ENCODE results near the gene COX20. TPM values are rescaled to one million over a fixed set of nuclear protein-coding genes. Genes with fewer than 3 reads are reported as not detected.

The COX20 gene
- total RNA-seq, 1 experiment from 2014 or later = 33.1 TPM

DNA sequence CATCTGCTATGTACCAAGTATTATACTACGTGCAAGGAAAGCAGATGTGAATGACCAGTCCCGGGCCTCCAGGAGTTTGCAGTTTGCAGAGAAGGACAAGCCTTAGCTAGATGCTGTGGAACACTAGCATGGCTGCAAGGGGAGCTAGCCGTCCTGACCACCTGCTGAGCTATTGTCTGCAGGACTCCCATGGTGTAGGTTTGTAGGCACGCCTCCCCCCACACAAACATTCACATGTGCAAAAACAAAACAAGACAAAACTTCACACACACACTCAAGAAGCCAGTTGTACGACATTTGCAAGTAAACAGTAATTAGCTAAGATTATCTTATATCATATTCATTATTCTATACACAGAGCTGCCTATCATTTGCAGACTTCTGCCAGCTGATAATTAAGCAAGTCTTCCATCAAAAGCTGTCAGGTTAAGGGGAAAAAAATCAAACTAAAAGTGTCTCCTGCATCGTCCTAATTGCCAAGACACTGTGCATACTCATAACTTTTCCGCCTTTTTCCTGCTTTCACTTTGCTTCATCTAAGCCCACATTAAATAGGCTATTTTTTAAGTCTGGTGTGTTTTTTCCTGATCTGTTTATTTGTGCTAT lies 39.6 kb downstream of the COX20 start:
- CTCF ChIA-PET = interaction anchor here (0.5 to 2.3 kb wide), 4 partner anchors 104 to 272 kb away, joined by 4 to 13 read pairs (median 4); no protein-coding TSS in a partner anchor
- Mint-ChIP-seq H3K9me3 (no peaks in the 10 kb centered on the region), H3K36me3 (no peaks in the 10 kb centered on the region), H3K27me3 (ENCODE audit: low read depth) (no peaks in the 10 kb centered on the region), H3K4me1 (peaks cover 17% of the 10 kb centered on the region), H3K4me3 (no peak overlapping the region), H3K27ac (no peak overlapping the region)
- peak; percentile 75 for ATAC-seq
- POLR2A ChIA-PET = interaction anchor here (0.6 to 1.3 kb wide), 3 partner anchors 12 to 94 kb away, joined by 3 read pairs; a partner anchor contains a TSS
- TF ChIP-seq FOXP1 (CRISPR knock-in tag; IDR thresholded peaks at IDR 0.05; ENCODE audit: borderline replicate concordance) (0 out of 2 replicates have a peak, but pooled peaks have one; percentile 29), ZNF423 (CRISPR knock-in tag; IDR thresholded peaks at IDR 0.05) (peak; percentile 56; the same call in 1 of the 2 replicates), ZNF317 (CRISPR knock-in tag; IDR thresholded peaks at IDR 0.05; ENCODE audit: borderline replicate concordance, low read depth) (no peak), ZBTB21 (CRISPR knock-in tag; IDR thresholded peaks at IDR 0.05; ENCODE audit: borderline replicate concordance) (no peak)
- TF ChIP-seq, protein P1, sequence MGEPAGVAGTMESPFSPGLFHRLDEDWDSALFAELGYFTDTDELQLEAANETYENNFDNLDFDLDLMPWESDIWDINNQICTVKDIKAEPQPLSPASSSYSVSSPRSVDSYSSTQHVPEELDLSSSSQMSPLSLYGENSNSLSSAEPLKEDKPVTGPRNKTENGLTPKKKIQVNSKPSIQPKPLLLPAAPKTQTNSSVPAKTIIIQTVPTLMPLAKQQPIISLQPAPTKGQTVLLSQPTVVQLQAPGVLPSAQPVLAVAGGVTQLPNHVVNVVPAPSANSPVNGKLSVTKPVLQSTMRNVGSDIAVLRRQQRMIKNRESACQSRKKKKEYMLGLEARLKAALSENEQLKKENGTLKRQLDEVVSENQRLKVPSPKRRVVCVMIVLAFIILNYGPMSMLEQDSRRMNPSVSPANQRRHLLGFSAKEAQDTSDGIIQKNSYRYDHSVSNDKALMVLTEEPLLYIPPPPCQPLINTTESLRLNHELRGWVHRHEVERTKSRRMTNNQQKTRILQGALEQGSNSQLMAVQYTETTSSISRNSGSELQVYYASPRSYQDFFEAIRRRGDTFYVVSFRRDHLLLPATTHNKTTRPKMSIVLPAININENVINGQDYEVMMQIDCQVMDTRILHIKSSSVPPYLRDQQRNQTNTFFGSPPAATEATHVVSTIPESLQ (CRISPR knock-in tag; IDR thresholded peaks at IDR 0.05) = no peak
- TF ChIP-seq, protein P2, sequence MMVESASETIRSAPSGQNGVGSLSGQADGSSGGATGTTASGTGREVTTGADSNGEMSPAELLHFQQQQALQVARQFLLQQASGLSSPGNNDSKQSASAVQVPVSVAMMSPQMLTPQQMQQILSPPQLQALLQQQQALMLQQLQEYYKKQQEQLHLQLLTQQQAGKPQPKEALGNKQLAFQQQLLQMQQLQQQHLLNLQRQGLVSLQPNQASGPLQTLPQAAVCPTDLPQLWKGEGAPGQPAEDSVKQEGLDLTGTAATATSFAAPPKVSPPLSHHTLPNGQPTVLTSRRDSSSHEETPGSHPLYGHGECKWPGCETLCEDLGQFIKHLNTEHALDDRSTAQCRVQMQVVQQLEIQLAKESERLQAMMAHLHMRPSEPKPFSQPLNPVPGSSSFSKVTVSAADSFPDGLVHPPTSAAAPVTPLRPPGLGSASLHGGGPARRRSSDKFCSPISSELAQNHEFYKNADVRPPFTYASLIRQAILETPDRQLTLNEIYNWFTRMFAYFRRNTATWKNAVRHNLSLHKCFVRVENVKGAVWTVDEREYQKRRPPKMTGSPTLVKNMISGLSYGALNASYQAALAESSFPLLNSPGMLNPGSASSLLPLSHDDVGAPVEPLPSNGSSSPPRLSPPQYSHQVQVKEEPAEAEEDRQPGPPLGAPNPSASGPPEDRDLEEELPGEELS (CRISPR knock-in tag; IDR thresholded peaks at IDR 0.05) = peak; percentile 74; the same call in 1 of the 2 replicates
- peak; percentile 80 for DNase-seq (ENCODE audit: low spot score)

DNA sequence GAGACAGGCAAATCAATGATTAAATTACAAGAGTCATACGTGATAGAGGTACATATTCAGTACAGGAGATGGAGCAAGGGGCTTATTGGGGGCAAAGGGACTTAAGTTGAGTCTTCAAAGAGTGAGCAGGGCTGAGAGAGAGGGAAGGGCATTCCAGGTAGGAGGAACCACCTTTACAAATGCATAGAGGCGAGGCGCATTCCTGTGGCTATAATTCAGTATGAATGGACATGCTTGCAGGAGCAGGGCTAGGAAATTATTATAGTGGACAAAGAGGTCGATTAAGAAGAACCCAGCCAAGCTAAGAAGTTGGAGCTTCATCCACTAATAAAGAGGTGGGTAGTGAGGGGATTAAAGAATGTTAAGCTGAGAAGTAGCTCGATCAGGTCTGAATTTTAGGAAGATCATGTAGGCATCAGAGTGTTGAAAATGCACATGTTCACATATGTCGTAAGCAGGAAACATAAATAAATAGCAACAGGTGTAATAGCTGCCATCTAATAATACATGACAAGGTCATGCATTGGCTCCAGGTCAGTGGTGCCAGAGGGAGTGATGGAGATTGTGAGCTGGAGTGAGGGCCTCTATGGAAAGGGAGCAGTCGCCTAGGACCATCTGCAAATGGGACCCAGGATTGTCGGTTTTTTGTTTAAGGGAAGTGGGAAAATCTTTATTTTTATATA lies 40.9 kb downstream of the COX20 start:
- ChIA-PET CTCF (interaction anchor here (2.3 kb wide), 1 partner anchor 166 kb away, joined by 13 read pairs; no protein-coding TSS in a partner anchor), POLR2A (interaction anchor here (1.2 kb wide), 1 partner anchor 12 kb away, joined by 3 read pairs; the partner anchor contains the start of gene HNRNPU)
- Mint-ChIP-seq H3K27me3 (ENCODE audit: low read depth) (no peaks in the 10 kb centered on the region), H3K36me3 (no peaks in the 10 kb centered on the region), H3K4me1 (peaks cover 23% of the 10 kb centered on the region), H3K27ac (no peak overlapping the region), H3K9me3 (no peaks in the 10 kb centered on the region), H3K4me3 (no peak overlapping the region)
- DNase-seq (ENCODE audit: low spot score) (no peak), ATAC-seq (no peak)
- TF ChIP-seq, protein P3, sequence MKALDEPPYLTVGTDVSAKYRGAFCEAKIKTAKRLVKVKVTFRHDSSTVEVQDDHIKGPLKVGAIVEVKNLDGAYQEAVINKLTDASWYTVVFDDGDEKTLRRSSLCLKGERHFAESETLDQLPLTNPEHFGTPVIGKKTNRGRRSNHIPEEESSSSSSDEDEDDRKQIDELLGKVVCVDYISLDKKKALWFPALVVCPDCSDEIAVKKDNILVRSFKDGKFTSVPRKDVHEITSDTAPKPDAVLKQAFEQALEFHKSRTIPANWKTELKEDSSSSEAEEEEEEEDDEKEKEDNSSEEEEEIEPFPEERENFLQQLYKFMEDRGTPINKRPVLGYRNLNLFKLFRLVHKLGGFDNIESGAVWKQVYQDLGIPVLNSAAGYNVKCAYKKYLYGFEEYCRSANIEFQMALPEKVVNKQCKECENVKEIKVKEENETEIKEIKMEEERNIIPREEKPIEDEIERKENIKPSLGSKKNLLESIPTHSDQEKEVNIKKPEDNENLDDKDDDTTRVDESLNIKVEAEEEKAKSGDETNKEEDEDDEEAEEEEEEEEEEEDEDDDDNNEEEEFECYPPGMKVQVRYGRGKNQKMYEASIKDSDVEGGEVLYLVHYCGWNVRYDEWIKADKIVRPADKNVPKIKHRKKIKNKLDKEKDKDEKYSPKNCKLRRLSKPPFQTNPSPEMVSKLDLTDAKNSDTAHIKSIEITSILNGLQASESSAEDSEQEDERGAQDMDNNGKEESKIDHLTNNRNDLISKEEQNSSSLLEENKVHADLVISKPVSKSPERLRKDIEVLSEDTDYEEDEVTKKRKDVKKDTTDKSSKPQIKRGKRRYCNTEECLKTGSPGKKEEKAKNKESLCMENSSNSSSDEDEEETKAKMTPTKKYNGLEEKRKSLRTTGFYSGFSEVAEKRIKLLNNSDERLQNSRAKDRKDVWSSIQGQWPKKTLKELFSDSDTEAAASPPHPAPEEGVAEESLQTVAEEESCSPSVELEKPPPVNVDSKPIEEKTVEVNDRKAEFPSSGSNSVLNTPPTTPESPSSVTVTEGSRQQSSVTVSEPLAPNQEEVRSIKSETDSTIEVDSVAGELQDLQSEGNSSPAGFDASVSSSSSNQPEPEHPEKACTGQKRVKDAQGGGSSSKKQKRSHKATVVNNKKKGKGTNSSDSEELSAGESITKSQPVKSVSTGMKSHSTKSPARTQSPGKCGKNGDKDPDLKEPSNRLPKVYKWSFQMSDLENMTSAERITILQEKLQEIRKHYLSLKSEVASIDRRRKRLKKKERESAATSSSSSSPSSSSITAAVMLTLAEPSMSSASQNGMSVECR (CRISPR knock-in tag; IDR thresholded peaks at IDR 0.05; ENCODE audit: borderline replicate concordance) = no peak
- TF ChIP-seq, protein P4, sequence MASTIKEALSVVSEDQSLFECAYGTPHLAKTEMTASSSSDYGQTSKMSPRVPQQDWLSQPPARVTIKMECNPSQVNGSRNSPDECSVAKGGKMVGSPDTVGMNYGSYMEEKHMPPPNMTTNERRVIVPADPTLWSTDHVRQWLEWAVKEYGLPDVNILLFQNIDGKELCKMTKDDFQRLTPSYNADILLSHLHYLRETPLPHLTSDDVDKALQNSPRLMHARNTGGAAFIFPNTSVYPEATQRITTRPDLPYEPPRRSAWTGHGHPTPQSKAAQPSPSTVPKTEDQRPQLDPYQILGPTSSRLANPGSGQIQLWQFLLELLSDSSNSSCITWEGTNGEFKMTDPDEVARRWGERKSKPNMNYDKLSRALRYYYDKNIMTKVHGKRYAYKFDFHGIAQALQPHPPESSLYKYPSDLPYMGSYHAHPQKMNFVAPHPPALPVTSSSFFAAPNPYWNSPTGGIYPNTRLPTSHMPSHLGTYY (CRISPR knock-in tag; IDR thresholded peaks at IDR 0.05) = no peak
- TF ChIP-seq JUN (CRISPR knock-in tag; IDR thresholded peaks at IDR 0.05) (no peak), KAT7 (CRISPR knock-in tag; IDR thresholded peaks at IDR 0.05; ENCODE audit: borderline replicate concordance) (no peak)
